ENCODE results near the gene SLC22A25.
"Not testable (repeated sequence)": the region's sequence is repeated elsewhere in the genome, so short reads cannot be mapped to it uniquely, and the experiment has no call there.

The SLC22A25 gene

DNA sequence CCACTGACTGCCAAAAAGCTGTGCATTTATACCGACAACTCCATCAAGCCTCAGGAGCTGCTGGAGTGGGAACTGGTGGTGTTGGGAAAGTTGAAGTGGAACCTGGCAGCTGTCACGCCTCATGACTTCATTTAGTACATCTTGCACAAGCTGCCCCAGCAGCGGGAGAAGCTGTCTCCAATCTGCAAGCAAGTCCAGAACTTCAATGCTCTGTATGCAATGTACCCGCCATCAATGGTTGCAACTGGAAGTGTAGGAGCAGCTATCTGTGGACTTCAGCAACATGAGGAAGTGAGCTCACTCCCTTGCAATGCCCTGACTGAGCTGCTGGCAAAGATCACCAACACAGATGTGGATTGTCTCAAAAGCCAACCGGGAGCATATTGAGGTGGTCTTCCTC is at the start of gene SLC22A25:
SLC22A25 (minus strand) TSS at position 67 of the 400 bp plus-strand sequence. CDS start 13,947 bp downstream, outside the sequence.
- no peak for DNase-seq

- DNase-seq: no peak
Measured at GRCh38 chr11:63290285-63290684, 46.9 kb upstream of the SLC22A25 start.

DNA sequence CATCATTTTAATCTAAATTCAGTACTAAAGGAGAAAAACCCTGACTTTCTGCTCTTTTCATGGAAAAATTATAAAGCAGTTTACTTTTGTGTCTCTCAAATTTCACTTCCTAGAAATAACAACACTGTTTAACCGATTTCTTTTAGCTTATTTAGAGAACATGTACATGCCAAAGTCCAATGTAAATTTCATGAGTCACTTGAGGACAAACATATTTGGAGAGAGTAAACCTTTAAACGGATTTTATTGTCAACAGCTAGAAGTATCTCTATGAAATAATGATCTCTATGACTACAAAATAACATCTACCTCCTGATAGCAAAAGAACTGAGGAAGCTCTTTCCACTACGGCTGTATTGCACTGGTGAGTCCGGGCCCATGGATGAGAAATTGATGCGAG is 46.3 kb upstream of the SLC22A25 start:
- no peak for DNase-seq

- no peak for DNase-seq
Measured at GRCh38 chr11:63282579-63282978, 39.2 kb upstream of the SLC22A25 start.

DNA sequence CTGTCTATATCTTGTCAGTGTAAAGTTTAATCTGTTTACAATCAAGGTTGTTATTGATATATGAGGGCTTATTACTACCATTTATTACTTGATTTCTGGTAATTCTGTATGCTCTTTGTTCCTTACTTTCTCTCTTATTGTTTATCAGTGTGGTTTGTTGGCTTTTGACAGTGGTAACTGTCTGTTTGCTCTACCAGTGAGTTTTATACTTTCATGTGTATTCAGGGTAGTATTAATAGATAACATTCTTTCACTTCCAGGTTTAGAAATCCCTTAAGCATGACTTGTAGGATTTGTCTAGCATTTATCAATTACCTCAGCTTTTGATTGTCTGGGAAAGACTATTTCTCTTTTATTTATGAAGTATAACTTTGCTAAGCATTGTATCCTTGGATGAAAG is 37.5 kb upstream of the SLC22A25 start:
- no peak for DNase-seq

GRCh38 chr11:63277345-63277943 is 34.0 kb upstream of the SLC22A25 start:
- DNase-seq: no peak

GRCh38 chr11:63274776-63275175 is 31.4 kb upstream of the SLC22A25 start:
- DNase-seq: no peak

GRCh38 chr11:63273685-63274084 is 30.3 kb upstream of the SLC22A25 start:
- no peak for DNase-seq

DNA sequence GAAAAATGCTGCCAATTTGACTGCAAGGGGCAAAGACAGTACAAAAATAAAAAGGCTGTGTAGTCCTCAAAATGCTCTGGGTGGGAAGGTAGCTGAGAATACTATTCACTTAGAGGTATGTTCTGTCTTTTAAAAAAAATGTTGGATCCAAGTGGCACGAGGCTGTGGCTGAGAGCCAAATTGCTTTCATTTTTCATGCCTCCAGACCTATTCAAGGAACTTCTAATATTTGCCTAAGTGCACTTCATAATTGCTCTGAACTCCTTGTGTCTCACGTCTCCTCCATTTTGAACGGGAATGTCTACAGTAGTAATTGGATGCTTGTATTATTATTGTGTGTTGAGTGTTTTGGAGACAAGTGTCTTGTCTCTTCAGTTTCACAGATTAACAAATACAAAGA is 19.1 kb upstream of the SLC22A25 start:
- no peak for DNase-seq

GRCh38 chr11:63251312-63251711 is 7.9 kb upstream of the SLC22A25 start:
- no peak for DNase-seq

DNA sequence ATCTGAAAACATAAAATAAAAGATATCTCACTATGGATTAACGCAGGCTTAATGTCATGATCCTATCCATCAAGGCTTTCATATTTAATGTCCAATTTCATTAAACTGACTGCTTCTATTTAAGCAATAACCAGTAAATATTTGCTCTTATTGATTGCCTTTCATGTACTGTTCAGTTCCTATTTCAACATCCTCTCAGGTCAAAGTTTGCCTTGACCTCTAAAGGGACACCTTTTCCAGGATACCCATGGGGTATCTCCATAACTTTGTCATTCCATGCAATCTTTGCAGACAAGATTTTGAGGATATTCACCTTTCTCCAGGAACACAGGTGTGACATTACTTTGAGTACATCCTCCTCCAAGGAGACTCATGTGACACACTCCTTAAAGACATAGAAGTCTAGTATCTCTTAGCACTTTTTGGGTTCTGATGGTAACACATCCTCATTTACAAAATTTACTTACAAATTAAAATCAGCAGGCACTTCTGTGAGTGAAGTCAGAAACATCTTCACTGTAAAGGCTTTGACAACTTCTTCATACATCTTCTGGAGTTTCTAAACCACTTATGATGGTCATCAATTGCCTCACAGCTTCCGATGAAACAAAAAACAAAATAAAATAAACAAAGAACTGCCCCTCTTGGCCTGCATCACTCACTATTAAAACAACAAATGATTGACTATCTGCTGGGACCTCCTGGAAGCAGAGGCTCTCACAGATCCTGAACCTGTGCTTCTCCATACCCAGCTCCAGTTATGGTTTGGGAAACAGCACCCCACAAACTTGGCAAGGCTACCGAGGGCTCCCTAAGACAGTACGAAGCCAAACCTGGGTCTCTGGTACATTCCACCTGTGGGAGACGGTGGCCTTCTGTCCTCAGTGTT is 7.0 kb upstream of the SLC22A25 start:
- DNase-seq: no peak

DNA sequence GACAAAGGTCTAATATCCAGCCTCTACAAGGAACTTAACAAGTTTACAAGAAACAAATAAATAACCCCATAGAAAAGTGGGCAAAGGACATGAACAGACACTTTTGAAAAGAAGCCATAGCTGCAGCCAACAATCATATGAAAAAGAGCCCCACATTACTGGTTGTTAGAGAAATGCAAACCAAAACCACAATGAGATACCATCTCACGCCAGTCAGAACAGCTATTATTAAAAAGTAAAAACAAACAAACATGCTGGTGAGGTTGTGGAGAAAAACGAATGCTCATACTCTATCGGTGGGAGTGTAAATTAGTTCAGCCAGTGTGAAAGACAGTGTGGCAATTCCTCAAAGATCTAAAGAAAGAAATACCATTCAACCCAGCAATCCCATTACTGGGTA is 5.6 kb upstream of the SLC22A25 start:
- DNase-seq: no peak

DNA sequence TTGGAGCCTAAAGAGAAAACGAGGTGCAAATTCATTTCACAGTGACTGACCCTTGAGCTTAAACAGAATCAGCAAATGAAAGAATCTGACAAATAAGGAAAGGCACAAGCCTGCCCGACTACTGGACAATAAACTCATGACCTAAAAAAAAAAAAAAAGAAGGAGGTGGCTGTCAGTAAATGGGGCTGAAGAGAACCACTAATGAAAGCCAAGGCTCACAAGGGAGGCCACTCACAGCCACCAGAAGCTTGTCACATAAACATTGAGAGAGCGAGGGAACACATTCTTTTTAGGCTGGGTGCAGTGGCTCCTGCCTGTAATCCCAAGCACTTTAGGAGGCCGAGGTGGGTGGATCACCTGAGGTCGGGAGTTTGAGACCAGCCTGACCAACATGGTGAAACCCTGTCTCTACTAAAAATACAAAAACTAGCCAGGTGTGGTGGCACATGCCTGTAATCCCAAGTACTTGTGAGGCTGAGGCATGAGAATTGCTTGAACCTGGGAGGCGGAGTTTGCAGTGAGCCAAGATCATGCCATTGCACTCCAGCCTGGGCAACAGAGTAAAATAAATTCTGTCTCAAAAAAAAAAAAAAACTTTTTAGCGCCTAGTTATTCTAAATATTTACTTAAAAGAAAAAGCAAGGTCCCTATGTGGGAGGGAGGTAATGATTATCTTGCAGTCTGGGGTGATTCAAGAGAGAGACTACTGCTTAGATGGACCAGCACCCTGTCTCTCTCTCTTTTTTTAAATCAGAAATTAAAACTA is 4.0 kb upstream of the SLC22A25 start:
- DNase-seq: not testable (repeated sequence)

- no peak for DNase-seq
Measured at GRCh38 chr11:63246045-63246444, 2.6 kb upstream of the SLC22A25 start.

DNA sequence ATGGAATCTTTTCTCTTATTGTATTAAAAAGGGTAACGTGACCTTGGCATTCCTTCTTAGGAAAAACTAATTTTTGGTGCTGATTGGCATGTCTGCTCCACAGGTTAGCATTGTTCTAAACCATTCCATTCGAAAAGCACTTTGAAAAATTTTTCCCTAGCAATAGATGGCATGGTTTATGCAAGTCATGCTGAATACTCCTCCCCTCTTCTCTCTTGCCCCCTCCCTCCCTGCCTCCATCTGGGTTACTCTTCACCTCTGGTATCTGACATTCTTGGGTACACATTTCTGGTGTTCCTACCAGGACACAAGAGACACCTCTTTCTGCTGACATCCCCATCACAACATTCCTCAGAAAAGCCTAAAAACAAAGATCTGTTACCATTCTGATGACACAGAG is 1.5 kb upstream of the SLC22A25 start:
- no peak for DNase-seq

DNA sequence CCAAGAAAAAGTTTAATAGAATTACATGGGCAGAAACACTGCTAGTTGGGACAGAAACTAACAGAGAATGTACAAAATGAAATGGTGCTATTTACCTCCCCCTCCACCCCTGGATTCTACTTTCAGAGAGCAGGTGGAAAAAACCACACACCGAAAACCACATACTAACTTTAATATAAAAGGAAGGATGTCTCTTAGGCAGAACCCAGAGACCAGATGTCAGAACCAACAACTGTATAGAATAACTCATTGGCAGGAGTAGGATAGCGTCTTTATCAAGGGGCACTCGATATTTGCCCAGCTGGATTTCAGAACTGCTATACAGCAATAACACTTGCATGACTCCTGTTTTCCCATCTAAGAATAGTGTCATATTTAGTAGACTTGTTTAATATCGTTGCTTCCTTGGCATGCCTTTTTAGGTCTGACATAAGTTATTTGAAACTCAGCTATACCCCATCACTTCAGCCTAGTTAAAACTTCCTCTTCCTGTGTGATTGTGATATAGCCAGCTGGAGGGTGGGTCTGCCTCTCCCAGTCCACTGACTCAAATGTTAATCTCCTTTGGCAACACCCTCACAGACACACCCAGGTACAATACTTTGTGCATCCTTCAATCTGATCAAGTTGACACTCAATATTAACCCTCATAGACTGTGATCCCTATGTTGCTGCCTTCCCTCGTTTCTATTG is 1.2 kb downstream of the SLC22A25 start:
- no peak for DNase-seq

DNA sequence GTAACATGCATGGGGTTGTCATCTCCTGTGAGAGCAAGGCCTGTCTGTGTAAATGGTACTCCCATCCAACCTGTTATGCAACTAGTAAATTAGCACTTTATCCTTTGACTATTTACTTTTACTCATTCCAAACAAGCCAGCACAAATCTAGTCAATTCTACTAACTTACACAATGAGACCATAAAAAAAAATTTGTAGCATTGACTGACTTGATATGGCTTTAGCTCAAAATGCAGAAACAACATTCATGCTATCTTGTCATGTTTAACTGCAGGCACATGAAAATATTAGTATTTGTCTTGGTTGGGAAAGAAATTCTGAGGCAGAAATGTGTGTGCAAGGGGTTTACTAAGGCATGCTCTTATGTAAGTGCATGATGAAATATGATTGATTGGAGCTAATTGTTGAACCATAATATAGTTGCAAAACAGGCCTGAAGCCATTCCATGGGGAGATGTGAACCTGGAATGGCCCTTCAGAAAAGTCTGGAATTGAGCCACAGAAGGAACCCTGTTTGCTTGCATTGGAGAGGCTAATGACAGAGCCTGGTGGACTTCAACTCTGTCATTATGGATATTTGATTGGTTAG is 2.5 kb downstream of the SLC22A25 start:
- DNase-seq: no peak

GRCh38 chr11:63240098-63240497 is 3.3 kb downstream of the SLC22A25 start:
- DNase-seq: no peak

- no peak for DNase-seq
Measured at GRCh38 chr11:63239254-63239653, 4.1 kb downstream of the SLC22A25 start.

DNA sequence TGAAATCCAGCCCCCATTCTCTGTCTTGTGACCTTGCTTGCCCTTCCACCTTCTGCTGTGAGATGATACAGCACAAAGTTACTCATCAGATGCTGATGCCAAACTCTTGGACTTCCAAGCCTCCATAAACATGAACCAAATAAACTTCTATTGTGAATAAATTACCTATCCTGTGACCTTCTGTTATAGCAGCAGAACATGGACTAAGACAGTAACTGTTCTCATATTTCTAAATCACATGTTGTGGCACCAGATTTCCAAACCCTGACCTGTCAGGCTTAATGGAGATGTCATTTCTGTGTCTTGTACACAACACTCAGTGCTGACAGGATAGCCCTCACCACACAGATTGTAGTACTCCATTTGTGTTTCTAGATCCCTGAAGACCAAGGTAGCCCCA is 6.0 kb downstream of the SLC22A25 start:
- no peak for DNase-seq

DNA sequence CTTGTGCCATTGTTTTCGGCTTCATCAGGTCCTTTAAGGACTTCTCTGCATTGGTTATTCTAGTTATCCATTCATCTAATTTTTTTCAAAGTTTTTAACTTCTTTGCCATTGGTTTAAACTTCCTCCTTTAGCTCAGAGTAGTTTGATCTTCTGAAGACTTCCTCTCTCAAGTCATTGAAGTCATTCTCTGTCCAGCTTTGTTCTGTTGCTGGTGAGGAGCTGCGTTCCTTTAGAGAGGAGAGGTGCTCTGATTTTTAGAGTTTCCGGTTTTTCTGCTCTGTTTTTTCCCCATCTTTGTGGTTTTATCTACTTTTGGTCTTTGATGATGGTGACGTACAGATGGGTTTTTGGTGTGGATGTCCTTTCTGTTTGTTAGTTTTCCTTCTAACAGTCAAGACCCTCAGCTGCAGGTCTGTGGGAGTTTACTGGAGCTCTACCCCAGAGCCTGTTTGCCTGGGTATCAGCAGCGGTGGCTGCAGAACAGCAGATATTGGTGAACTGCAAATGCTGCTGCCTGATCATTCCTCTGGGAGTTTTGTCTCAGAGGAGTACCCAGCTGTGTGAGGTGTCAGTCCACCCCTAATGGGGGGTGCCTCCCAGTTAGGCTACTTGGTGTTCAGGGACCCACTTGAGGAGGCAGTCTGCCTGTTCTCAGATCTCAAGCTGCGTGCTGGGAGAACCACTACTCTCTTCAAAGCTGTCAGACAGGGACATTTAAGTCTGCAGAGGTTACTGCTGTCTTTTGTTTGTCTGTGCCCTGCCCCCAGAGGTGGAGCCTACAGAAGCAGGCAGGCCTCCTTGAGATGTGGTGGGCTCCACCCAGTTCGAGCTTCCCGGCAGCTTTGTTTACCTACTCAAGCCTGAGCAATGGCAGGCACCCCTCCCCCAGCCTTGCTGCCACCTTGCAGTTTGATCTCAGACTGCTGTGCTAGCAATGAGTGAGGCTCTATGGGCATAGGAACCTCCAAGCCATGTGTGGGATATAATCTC is 7.6 kb downstream of the SLC22A25 start:
- not testable (repeated sequence) for DNase-seq
